ENCODE measurements around the gene GLIS1.

DNA sequence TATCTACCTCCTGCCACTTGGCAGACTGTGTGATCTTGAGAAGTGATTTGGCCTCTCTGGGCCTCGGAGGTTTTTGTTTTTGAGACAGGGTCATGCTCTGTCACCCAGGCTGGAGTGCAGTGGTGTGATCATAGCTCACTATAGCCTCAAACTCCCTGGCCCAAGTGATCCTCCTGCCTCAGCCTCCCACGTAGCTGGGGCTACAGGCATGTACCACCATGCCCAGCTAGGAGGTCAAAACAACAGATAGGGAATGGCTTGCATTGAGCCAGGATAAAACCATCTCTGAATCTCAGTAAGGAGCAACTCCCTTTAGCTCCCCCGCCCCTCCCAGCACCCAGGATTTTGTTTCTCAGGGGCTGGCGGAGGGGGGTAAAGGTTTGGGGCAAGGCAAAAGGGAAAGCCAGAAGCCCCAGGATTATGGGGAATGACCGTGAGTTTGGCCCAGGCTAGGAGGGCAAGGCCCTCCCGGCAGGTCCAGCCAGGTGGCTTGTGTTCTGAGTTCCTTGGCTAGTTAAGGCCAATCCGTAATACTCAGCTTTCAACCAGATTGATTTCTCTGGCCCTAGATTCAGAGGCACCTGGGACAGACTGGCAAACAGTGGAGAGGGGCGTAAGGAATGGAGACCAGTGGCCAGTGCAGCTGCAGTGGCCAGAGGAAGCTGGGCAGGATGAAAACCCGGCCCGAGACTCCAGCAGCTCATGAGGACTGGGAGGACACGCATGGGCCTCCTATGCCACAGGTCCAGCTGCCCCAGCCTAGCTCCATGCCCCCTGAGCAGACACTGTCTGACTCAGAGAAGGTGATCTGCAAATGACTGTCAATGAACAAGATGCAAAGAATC is 149.7 kb downstream of the GLIS1 start:
- TF ChIP-seq, protein P1, sequence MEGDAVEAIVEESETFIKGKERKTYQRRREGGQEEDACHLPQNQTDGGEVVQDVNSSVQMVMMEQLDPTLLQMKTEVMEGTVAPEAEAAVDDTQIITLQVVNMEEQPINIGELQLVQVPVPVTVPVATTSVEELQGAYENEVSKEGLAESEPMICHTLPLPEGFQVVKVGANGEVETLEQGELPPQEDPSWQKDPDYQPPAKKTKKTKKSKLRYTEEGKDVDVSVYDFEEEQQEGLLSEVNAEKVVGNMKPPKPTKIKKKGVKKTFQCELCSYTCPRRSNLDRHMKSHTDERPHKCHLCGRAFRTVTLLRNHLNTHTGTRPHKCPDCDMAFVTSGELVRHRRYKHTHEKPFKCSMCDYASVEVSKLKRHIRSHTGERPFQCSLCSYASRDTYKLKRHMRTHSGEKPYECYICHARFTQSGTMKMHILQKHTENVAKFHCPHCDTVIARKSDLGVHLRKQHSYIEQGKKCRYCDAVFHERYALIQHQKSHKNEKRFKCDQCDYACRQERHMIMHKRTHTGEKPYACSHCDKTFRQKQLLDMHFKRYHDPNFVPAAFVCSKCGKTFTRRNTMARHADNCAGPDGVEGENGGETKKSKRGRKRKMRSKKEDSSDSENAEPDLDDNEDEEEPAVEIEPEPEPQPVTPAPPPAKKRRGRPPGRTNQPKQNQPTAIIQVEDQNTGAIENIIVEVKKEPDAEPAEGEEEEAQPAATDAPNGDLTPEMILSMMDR (IDR thresholded peaks at IDR 0.05 in 2 of 3, conservative IDR thresholded peaks at IDR 0.05 in 1 of 3; ENCODE audit: borderline replicate concordance in 1 of 3, insufficient read depth in 1 of 3, low read depth in 2 of 3, low read length in 2 of 3) = no peak
- TF ChIP-seq CEBPB (IDR thresholded peaks at IDR 0.05; ENCODE audit: low read depth) (no peak), POLR2AphosphoS5 (IDR thresholded peaks at IDR 0.05; ENCODE audit: low read depth, low read length) (no peak), EZH2phosphoT487 (IDR thresholded peaks at IDR 0.05; ENCODE audit: borderline replicate concordance) (no peak)
- TF ChIP-seq, protein P2, sequence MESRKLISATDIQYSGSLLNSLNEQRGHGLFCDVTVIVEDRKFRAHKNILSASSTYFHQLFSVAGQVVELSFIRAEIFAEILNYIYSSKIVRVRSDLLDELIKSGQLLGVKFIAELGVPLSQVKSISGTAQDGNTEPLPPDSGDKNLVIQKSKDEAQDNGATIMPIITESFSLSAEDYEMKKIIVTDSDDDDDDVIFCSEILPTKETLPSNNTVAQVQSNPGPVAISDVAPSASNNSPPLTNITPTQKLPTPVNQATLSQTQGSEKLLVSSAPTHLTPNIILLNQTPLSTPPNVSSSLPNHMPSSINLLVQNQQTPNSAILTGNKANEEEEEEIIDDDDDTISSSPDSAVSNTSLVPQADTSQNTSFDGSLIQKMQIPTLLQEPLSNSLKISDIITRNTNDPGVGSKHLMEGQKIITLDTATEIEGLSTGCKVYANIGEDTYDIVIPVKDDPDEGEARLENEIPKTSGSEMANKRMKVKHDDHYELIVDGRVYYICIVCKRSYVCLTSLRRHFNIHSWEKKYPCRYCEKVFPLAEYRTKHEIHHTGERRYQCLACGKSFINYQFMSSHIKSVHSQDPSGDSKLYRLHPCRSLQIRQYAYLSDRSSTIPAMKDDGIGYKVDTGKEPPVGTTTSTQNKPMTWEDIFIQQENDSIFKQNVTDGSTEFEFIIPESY (IDR thresholded peaks at IDR 0.05; ENCODE audit: extremely low read depth, insufficient replicate concordance, low read length) = no peak
